Neural progenitor cell (in vitro differentiated cells): ENCODE measurements around the gene ING3. TPM values are rescaled to one million over a fixed set of nuclear protein-coding genes. Genes with fewer than 3 reads are reported as not detected.

Experiments
- DNase-seq: peaks from one replicate; pipeline ENCODE4 v3.0.0-alpha.2; 2016; ENCODE audit warnings: low spot score
- H2AFZ ChIP-seq: fragments of 200-600 bp; sonication (generic); replicated peaks from 2 replicates; pipeline ENCODE4 v1.6.1; 2016; ENCODE audit warnings: antibody characterized with exemption
- H3F3A ChIP-seq: fragments of 200-600 bp; sonication (generic); 2 replicates; pipeline ENCODE4 v1.6.1; 2016; ENCODE audit warnings: antibody characterized with exemption, low read depth
- H3K27ac ChIP-seq: fragments of 200-600 bp; sonication (generic); 2 replicates; pipeline ENCODE4 v1.5.1; 2016; ENCODE audit warnings: mild to moderate bottlenecking
- H3K27me3 ChIP-seq: fragments of 200-600 bp; sonication (generic); 2 replicates; pipeline ENCODE4 v1.6.1; 2016; ENCODE audit warnings: mild to moderate bottlenecking, moderate library complexity
- H3K36me3 ChIP-seq: fragments of 200-600 bp; sonication (generic); 2 replicates; pipeline ENCODE4 v1.5.1; 2016
- H3K4me1 ChIP-seq: fragments of 200-600 bp; sonication (generic); 2 replicates; pipeline ENCODE4 v1.6.1; 2016; ENCODE audit warnings: mixed run types
- H3K4me2 ChIP-seq: fragments of 200-600 bp; sonication (generic); 2 replicates; pipeline ENCODE4 v1.6.1; 2016
- H3K4me3 ChIP-seq: fragments of 200-600 bp; sonication (generic); 2 replicates; pipeline ENCODE4 v1.5.1; 2016
- H3K79me2 ChIP-seq: fragments of 200-600 bp; sonication (generic); 2 replicates; pipeline ENCODE4 v1.6.1; 2016; ENCODE audit warnings: low read depth
- H3K9ac ChIP-seq: fragments of 200-600 bp; sonication (generic); 2 replicates; pipeline ENCODE4 v1.6.1; 2016
- H3K9me3 ChIP-seq: fragments of 200-600 bp; sonication (generic); 2 replicates; pipeline ENCODE4 v1.5.1; 2016; ENCODE audit warnings: low read depth
- H4K20me1 ChIP-seq: fragments of 200-600 bp; sonication (generic); 2 replicates; pipeline ENCODE4 v1.6.1; 2016; ENCODE audit warnings: low read depth
- H3K27ac Mint-ChIP-seq: 3 replicates; pipeline ENCODE4 v1.8.0; 2021; ENCODE audit warnings: mixed read lengths
- H3K27me3 Mint-ChIP-seq: 2 replicates; pipeline ENCODE4 v1.8.0; 2022; ENCODE audit warnings: low read depth, mild to moderate bottlenecking, inconsistent platforms, moderate library complexity, mixed read lengths; ENCODE audit not compliant: insufficient read depth
- H3K36me3 Mint-ChIP-seq: 3 replicates; pipeline ENCODE4 v1.8.0; 2021; ENCODE audit warnings: mixed read lengths
- H3K4me1 Mint-ChIP-seq: 3 replicates; pipeline ENCODE4 v1.8.0; 2021; ENCODE audit warnings: mixed read lengths
- H3K4me3 Mint-ChIP-seq: 3 replicates; pipeline ENCODE4 v1.8.0; 2021; ENCODE audit warnings: mild to moderate bottlenecking, moderate library complexity, mixed read lengths
- H3K9me3 Mint-ChIP-seq: 3 replicates; pipeline ENCODE4 v1.8.0; 2020; ENCODE audit warnings: mixed read lengths
- CTCF ChIP-seq: fragments of 200-600 bp; sonication (generic); IDR thresholded peaks from 2 replicates; pipeline ENCODE4 v1.5.1; 2017; ENCODE audit warnings: antibody characterized with exemption, mild to moderate bottlenecking
- EZH2 ChIP-seq: fragments of 200-600 bp; sonication (generic); IDR thresholded peaks from 2 replicates; pipeline ENCODE4 v1.6.1; 2017; ENCODE audit warnings: antibody characterized with exemption, mild to moderate bottlenecking, moderate library complexity
- EZH2phosphoT487 ChIP-seq: fragments of 200-600 bp; sonication (generic); IDR thresholded peaks from 2 replicates; pipeline ENCODE4 v1.6.1; 2017; ENCODE audit warnings: antibody characterized with exemption
- total RNA-seq: library from RNA; depleted of rRNA; stranded (reverse); fragments of >200 nt; gene quantifications from 2 replicates; pipeline ENCODE4 v1.2.3, GENCODE V29; 2015; ENCODE audit warnings: low replicate concordance

ING3 gene
- total RNA-seq, 1 donor from 2014 or later = 32.0 TPM

- Histone ChIP-seq H3K27ac (no peak overlapping the region), H3K9me3 (no peaks in the 10 kb centered on the region), H3K4me1 (peaks cover 10% of the 10 kb centered on the region), H4K20me1 (no peaks in the 10 kb centered on the region), H3F3A (no peaks in the 10 kb centered on the region), H3K36me3 (no peaks in the 10 kb centered on the region), H3K79me2 (no peaks in the 10 kb centered on the region), H3K9ac (no peak overlapping the region), H3K4me2 (no peak overlapping the region), H3K4me3 (no peak overlapping the region), H2AFZ (no peak overlapping the region), H3K27me3 (peaks cover 40% of the 10 kb centered on the region)
- H3K27ac Mint-ChIP-seq = no peak overlapping the region
- H3K9me3 Mint-ChIP-seq = no peaks in the 10 kb centered on the region
- no peak for DNase-seq
- peaks cover 14% of the 10 kb centered on the region for H3K4me1 Mint-ChIP-seq
- peak overlapping the region; percentile 80 for H3K4me3 Mint-ChIP-seq
- TF ChIP-seq EZH2 (no peak), EZH2phosphoT487 (no peak), CTCF (no peak)
- H3K36me3 Mint-ChIP-seq = no peaks in the 10 kb centered on the region
- peaks cover 4% of the 10 kb centered on the region for H3K27me3 Mint-ChIP-seq
These were observed 36.7 kb downstream of the ING3 start for GRCh38 chr7:120987280-120987679.

GRCh38 chr7:120987683-120988590, 37.4 kb downstream of the ING3 start:
- Histone ChIP-seq H3K36me3 (no peaks in the 10 kb centered on the region), H3K4me2 (peak overlapping the region; percentile 77), H3K27ac (no peak overlapping the region), H3K27me3 (peaks cover 40% of the 10 kb centered on the region), H3K4me3 (peak overlapping the region; percentile 43), H4K20me1 (no peaks in the 10 kb centered on the region), H3K9ac (no peak overlapping the region), H3F3A (no peaks in the 10 kb centered on the region), H2AFZ (peak overlapping the region; percentile 52), H3K79me2 (no peaks in the 10 kb centered on the region), H3K4me1 (peaks cover 10% of the 10 kb centered on the region), H3K9me3 (no peaks in the 10 kb centered on the region)
- Mint-ChIP-seq H3K9me3 (no peaks in the 10 kb centered on the region), H3K27ac (no peak overlapping the region), H3K4me3 (peak overlapping the region; percentile 80), H3K4me1 (peaks cover 14% of the 10 kb centered on the region), H3K27me3 (peaks cover 4% of the 10 kb centered on the region), H3K36me3 (no peaks in the 10 kb centered on the region)
- peak; percentile 100 for TF ChIP-seq CTCF
- no peak for TF ChIP-seq EZH2phosphoT487
- TF ChIP-seq EZH2 = no peak
- peak; percentile 92 for DNase-seq

- Histone ChIP-seq H3K27ac (no peak within 1 kb of the TSS), H3K4me1 (peaks cover 10% of the 10 kb centered on the region), H3K4me3 (peak within 1 kb of the TSS; percentile 43)
These were observed 38.1 kb downstream of the ING3 start, which contains the start of gene CPED1 for GRCh38 chr7:120988591-120989256. Gene CPED1 (plus strand): TSS chr7:120988711. CDS start chr7:120989622, 911 bp downstream.

More at GRCh38 chr7:120988591-120989256, 38.1 kb downstream of the ING3 start, which contains the start of gene CPED1:
- H3K4me2 ChIP-seq = peak within 1 kb of the TSS; percentile 77
- H3K27me3 ChIP-seq = peaks cover 40% of the 10 kb centered on the region
- Mint-ChIP-seq H3K36me3 (no peaks in the 10 kb centered on the region), H3K4me3 (peak within 1 kb of the TSS; percentile 80), H3K27me3 (peaks cover 4% of the 10 kb centered on the region), H3K27ac (no peak within 1 kb of the TSS), H3K4me1 (peaks cover 14% of the 10 kb centered on the region), H3K9me3 (no peaks in the 10 kb centered on the region)
- peak within 1 kb of the TSS; percentile 52 for H2AFZ ChIP-seq
- TF ChIP-seq EZH2phosphoT487 = peak; percentile 29
- peak; percentile 55 for TF ChIP-seq EZH2
- TF ChIP-seq CTCF = no peak
- DNase-seq = peak; percentile 77
- H4K20me1 ChIP-seq = no peaks in the 10 kb centered on the region
- H3K9me3 ChIP-seq = no peaks in the 10 kb centered on the region
- no peak within 1 kb of the TSS for H3K9ac ChIP-seq
- no peaks in the 10 kb centered on the region for H3K36me3 ChIP-seq
- H3F3A ChIP-seq = no peaks in the 10 kb centered on the region
- no peaks in the 10 kb centered on the region for H3K79me2 ChIP-seq
